Activated CD8-positive, alpha-beta memory T cell treated with anti-CD3 and anti-CD28 coated beads, Interleukin-2, amount 50 U/mL, for 1 hour (primary cell): ENCODE measurements around the gene CPLX4.
A peak's percentile ranks its signal among the peaks of the same experiment; 100 is the strongest.

Experiments used
- DNase-seq: peaks from one replicate; pipeline ENCODE4 v3.0.0-alpha.2; 2020; ENCODE audit errors: extremely low read depth

Gene CPLX4

GRCh38 chr18:59318460-59319050 lies at the start of gene CPLX4:
CPLX4 (minus strand) TSS chr18:59318649; CDS start chr18:59318462, 187 bp downstream.
- DNase-seq, result no peak

DNA sequence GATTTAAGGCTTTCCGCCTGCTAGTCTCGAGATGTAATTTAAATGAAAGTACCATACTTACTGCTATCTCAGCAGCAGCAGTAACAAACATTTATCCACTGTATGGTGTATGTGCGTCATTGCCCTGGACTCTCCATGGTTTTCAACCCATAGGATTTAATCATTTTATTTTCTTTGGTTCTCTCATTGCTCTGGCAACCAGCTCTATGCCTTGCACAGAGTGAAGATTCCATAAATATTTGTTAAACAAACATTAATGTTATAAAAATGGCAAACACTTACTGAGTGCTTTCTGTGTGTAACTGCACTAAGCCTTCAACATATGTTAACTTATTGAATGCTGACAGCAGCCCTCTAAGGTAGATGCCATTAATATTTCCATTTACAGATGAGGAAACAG lies 41.9 kb upstream of the CPLX4 start:
- no peak for DNase-seq

DNA sequence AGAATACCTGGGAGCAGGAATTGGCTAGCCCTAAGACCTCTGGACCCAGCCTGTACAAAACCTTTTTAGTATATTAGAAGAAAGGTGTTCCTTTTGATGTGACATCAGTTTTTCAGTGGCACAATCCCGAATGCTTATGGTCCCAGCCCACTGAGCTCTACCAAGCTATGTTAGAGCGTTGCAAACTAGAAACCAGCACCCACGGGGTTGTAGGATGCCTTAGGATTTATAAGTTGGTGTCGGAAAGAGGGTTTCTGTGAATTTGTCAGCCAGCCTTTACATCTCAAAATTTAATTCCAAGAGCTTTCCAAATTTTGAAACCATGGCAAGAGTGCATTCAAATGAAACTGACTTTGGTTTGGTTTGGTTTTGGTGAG lies 41.1 kb upstream of the CPLX4 start:
- DNase-seq, result no peak

GRCh38 chr18:59358712-59359575 lies 40.5 kb upstream of the CPLX4 start, which contains the start of gene LMAN1:
LMAN1 (minus strand) TSS chr18:59359265; CDS start chr18:59359244, 21 bp downstream.
- peak; percentile 73 for DNase-seq

DNA sequence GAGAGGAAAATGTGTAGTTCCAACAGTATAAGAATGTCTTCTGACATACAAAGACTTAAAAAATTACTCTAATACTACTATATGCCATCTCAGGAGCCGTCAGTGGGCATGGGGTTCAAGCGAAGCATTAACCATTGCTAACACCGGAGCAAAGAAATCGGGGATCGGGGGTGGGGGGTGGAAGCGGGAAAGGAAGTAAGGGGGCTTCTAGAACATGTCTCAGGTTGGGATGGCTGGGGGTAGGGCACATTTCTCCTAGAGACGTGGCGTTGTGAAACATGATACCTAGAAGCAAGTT lies 39.9 kb upstream of the CPLX4 start:
- no peak for DNase-seq

DNA sequence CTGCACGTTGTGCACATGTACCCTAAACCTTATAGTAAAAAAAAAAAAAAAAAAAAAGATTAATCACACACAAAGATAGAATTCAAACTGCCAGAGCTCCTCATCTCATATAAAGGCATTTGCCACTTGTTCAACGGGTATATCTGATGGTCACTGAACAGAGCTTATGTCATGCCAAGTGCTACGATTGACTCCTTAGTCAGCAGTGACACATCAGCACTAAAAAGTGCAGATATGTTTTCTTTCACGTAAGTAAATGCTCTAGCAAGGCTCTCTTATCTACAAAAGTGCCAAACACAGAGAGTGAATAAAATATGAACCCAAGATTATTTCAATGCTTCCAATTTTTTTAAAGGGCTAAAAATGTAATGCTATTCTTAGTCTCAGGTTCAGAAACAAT lies 39.5 kb upstream of the CPLX4 start:
- no peak for DNase-seq

- DNase-seq, result no peak
Measured at GRCh38 chr18:59354731-59355130, 36.3 kb upstream of the CPLX4 start.

- DNase-seq, result no peak
Measured at GRCh38 chr18:59353079-59353680, 34.7 kb upstream of the CPLX4 start.

DNA sequence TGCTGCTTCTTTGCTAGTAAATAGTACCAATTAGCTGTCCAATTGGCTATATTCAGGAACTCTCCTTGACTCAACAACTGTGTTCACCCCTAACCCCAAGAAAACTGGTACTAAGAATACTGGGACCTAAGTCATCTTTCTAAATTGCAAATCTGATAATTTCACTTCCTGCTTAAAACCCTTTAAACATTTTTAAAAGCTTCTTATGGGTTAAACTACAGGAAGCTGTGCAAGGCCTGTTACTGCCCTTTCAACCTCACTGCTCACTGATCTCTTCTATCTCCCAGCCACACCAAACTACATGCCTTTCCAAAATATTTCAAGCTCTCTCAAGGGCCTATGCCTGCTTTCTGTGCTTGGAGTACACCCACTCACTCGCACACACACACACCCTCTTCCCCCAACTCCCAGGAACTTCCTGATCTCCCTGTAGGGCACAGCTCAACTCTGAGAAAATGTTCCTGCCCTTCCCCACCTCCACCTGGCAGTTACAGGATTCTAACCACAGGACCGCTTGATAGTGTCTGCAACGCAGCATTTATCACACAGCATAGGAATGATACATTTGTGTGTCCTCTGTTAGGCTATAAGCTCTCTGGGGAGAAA lies 33.9 kb upstream of the CPLX4 start:
- no peak for DNase-seq

GRCh38 chr18:59345556-59345955 lies 27.1 kb upstream of the CPLX4 start:
- no peak for DNase-seq

GRCh38 chr18:59344996-59345395 lies 26.5 kb upstream of the CPLX4 start:
- no peak for DNase-seq

DNA sequence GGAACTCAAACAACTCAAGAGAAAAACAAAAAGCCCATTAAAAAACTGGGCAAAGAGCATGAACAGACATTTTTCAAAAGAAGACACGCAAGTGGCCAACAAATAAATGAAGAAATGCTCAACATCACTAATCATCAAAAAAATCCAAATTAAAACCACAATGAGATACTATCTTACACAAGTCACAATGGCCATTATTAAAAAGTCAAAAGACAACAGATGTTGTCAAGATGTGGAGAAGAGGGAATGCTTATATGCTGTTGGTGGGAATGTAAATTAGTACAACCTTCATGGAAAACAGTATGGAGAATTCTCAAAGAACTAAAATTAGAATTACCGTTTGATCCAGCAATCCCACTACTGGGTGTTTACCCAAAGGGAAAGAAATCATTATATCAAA lies 25.5 kb upstream of the CPLX4 start:
- DNase-seq, result no peak

- DNase-seq, result no peak
Measured at GRCh38 chr18:59340817-59341216, 22.4 kb upstream of the CPLX4 start.

- no peak for DNase-seq
Measured at GRCh38 chr18:59340312-59340711, 21.9 kb upstream of the CPLX4 start.

DNA sequence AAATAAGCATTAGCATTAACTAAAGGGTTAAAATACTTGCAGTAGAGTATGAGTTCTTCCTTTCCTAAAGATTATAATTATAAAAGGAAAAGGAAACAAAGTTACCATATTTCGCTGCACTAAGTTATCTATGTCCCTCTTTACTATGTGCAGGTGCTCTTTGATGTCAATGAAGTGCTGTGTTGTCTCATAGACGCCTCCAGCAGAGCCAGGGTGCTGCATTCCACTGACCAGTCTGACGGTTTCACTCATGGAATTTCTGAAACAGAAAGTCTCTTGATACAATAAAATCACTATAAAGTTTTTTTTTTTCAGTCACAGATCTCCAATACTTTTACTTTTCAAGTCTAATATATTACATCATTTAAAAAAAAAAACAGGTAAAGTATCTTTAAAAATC lies 14.5 kb upstream of the CPLX4 start:
- no peak for DNase-seq

DNA sequence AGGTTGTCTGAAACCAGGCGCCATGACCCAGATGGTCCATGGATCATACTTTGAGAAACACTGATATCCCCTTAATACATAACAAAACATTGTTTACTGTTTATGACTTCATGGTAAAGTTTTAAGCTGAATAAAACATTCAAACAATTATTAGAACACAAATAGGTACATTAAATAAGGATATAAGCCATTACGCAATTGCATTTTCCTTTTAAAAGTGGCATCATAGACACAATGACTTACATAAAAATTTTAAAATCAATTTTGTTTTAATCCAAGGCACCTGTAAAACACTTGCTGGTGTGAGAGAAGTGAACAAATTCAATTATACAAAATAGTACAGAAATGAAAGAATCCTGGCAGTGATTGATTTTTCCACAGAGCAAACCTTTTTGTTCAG lies 10.2 kb upstream of the CPLX4 start:
- no peak for DNase-seq

DNA sequence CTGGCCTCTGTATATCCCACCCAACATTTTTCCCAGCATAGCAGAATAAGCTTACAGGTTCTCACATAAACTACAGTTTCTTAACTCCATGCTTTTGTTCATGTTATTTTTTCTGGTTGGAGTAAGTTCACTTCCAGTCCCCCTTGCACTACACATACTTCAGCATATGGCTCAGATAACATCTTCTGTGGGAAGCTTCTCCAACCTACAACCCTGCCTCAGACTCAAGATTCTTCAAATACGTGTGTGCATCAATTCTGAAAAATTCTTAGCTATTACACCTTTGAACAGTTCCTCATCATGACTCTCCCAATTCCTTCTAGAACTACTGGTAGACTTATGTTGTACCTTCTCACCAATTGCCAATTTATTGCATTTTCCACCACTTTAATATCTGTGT lies 7.5 kb upstream of the CPLX4 start:
- DNase-seq, result no peak

DNA sequence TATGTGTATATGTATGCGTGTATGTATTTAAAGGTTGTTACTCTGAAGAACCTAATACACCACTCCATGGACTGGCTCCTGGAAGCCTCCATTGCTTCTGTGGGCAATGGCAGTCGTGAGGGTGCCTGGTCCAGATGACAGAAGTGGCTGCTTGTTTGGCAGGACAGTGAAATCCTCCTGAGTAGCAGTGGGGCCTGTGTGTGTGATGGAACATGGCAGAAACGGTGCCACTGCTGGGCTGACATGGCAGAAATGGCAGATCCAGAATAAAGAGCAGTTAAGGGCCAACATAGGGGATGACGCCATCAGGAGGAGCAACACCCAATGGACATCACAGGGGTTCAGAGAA lies 6.1 kb upstream of the CPLX4 start:
- no peak for DNase-seq

DNA sequence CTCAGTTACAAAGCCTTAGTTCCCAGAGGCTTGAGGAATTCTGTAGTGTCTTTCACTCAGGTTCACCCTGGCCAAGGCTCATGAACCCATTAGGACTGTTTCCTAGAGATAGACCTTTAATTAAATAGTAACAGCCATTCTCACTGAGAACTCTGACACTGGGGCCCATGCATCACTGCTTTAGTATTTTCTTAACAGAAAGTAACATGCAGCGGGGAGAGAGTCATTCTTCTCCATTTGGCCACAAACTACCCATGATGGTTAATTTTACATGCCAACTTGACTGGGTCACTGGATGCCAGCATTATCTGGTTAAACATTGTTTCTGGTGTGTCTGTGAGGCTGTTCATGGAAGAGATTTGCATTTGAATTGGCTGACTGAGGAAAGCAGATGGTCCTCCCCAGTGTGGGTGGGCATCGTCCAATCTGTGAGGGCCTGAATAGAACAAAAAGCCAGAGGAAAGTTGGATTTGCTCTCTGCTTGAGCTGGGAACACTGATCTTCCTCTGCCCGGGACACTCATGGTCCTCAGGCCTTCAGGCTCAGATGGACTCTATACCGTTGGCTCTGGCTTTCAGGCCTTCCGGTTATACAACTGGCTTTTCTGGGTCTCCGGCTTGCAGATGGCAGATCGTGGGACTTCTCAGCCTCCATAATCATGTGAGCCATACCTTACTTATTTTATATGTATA lies 5.6 kb upstream of the CPLX4 start:
- DNase-seq, result no peak

GRCh38 chr18:59311631-59312030 lies 6.8 kb downstream of the CPLX4 start:
- DNase-seq, result no peak

GRCh38 chr18:59308938-59309260 lies 9.6 kb downstream of the CPLX4 start:
- no peak for DNase-seq

DNA sequence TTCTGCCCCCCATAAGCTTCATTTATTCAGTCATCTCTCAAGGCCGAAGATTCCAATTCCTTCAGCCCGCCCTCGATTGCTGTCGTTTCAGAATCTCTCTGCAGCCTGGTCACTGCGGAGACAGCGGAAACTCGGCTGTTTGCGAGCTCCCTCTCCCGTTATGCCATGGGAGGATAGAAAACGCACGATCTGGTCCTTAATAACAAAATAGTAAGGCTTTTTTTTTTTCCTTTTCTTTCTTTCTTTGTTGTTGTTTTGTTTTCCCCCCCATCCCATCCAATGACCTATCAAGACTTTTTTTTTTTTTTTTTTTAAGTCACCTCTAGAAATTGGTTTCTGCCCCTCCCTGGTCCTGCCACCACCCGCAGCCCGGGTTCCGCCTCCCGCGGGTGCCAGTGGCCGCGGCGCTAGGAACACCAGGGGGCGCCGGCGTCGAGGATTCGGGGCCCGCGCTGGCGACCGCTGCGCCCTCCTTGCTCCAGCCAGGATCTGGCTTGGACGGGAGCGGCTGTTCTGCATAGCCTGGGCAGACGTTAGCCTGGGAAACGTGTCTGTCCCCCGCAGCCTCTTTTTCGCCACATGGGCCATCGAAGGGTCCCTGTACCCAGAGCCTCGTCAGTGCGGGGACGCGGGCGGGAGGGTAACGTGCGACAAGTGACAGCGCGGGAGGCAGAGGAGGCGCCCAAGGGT lies 10.1 kb downstream of the CPLX4 start:
- no peak for DNase-seq
